K562 (cell line): ENCODE data around the gene MATCAP1. TPM values are rescaled to one million over a fixed set of nuclear protein-coding genes. Genes with fewer than 3 reads are reported as not detected.

Source experiments
- HNRNPH1 ChIP-seq: fragments of 200-400 bp; formaldehyde crosslinking; optimal IDR thresholded peaks from 2 replicates; pipeline ENCODE3; 2017; ENCODE audit warnings: low read depth, mild to moderate bottlenecking, low read length, moderate library complexity
- ZNF146 ChIP-seq: IDR thresholded peaks from one replicate; pipeline ENCODE4 v1.6.1; 2018; ENCODE audit warnings: missing compliant biosample characterization; ENCODE audit not compliant: unreplicated experiment
- ZNF217 ChIP-seq: sonication (generic); formaldehyde crosslinking; IDR thresholded peaks from 2 replicates; pipeline ENCODE4 v1.8.0; 2022; ENCODE audit warnings: mild to moderate bottlenecking, missing genetic modification reagents
- ZNF3 ChIP-seq: fragments of 250-450 bp; sonication (Bioruptor Pico); IDR thresholded peaks from 2 replicates; pipeline ENCODE4 v1.5.0; 2021; ENCODE audit warnings: mild to moderate bottlenecking, moderate library complexity
- polyA plus RNA-seq, 8 experiments: library from polyadenylated mRNA; depleted of rRNA in 4 of 8; stranded (reverse) in 5 of 8; unstranded in 3 of 8; fragments of >200 nt; fragmentation: Nextera tagmentation in 2 of 8; fragmentation: Illumina TruSeq in 1 of 8; extraction: Ambion mirVana in 2 of 8; extraction: Trizol in 1 of 8; gene quantifications; 2 replicates each; pipeline versions ENCODE4 v1.2.1 to v1.2.3, GENCODE V29; 2011 to 2014; ENCODE audit warnings: inconsistent platforms in 1 of 8, missing spikeins in 1 of 8
- total RNA-seq, 7 experiments: library from RNA; depleted of rRNA in 6 of 7; stranded (reverse); fragments of >200 nt in 6 of 7; fragmentation: Illumina TruSeq in 2 of 7; extraction: Trizol in 2 of 7; gene quantifications; 2 replicates each; pipeline versions ENCODE4 v1.2.1 to v1.2.3, GENCODE V29; 2011 to 2021; ENCODE audit warnings: low replicate concordance in 1 of 7
- TF ChIP-seq, protein P1 (sequence below), 2 experiments: IDR thresholded peaks in 1 of 2; conservative IDR thresholded peaks in 1 of 2; 2 replicates each; pipeline ENCODE4 v1.6.1; 2016; ENCODE audit warnings: low read depth in 2 of 2, mild to moderate bottlenecking in 1 of 2, missing compliant biosample characterization in 1 of 2, missing genetic modification characterization in 1 of 2, moderate library complexity in 1 of 2
- TF ChIP-seq, protein P2 (sequence below): fragments of 250-450 bp; sonication (Bioruptor Pico); IDR thresholded peaks from 2 replicates; pipeline ENCODE4 v1.5.0; 2020; ENCODE audit warnings: mild to moderate bottlenecking
- TF ChIP-seq, protein P3 (sequence below): sonication (generic); formaldehyde crosslinking; IDR thresholded peaks from 2 replicates; pipeline ENCODE4 v1.9.0; 2022; ENCODE audit warnings: mild to moderate bottlenecking, missing genetic modification reagents
- TF ChIP-seq, protein P4 (sequence below): fragments of 450-650 bp; IDR thresholded peaks from 2 replicates; pipeline ENCODE4 v1.6.1; 2016; ENCODE audit warnings: antibody characterized with exemption
- TF ChIP-seq, protein P5 (sequence below), 2 experiments: fragments of 450-650 bp; conservative IDR thresholded peaks; 2 replicates each; pipeline ENCODE4 v1.6.1; 2017; ENCODE audit warnings: mild to moderate bottlenecking in 2 of 2, moderate library complexity in 2 of 2

The MATCAP1 gene
- total and polyA plus RNA-seq, 9 of the 15 experiments (the other 6 are each of a cell fraction or from before 2014, with no cell fraction given), result 3.4 to 20.5 (median 10.3) TPM

DNA sequence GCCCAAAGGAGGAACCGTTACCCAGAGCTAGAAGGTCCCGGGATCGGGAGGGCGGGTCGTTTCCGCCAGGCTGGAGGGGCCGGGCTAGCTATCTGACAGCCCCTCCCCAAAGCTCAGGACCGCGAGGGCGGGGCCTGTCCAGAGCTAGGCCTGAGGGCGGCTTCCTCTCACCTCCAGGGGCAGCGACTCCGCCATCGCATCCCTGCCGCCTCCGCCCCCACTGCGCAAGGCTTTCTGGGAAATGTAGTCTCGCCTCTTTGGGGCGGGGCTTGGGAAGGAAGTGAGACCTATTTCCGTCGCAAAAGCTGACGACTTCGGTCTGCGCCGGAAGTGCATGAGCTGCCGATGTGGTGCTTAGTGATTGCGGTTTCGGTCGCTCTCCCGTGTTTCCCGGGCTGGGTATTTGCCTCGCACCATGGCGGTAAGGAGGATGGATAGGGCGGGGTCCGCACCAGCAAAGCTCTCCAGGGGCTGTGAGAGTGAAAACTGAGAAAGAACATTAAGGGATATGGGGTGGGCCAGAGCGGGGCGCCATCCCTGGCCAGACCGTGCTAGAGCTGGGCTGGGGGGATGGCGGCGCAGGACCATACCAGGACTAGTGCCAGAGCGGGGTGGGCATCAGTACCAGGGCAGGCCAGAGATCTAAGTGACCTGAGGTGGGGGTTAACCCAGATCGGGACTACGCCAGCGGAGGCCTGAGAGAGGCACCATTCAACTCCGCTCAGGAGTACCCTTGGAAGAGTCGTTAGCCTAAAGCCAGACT is 43.2 kb upstream of the MATCAP1 start, which contains the start of gene TMEM208 (continued):
- TF ChIP-seq, protein P1, sequence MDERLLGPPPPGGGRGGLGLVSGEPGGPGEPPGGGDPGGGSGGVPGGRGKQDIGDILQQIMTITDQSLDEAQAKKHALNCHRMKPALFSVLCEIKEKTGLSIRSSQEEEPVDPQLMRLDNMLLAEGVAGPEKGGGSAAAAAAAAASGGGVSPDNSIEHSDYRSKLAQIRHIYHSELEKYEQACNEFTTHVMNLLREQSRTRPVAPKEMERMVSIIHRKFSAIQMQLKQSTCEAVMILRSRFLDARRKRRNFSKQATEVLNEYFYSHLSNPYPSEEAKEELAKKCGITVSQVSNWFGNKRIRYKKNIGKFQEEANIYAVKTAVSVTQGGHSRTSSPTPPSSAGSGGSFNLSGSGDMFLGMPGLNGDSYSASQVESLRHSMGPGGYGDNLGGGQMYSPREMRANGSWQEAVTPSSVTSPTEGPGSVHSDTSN (CRISPR knock-in tag; IDR thresholded peaks at IDR 0.05; ENCODE audit: low read depth), result no peak
- TF ChIP-seq, protein P1 (tag; conservative IDR thresholded peaks at IDR 0.05; ENCODE audit: low read depth), result no peak
- TF ChIP-seq HNRNPH1 (no peak), ZNF217 (no peak), ZNF146 (CRISPR knock-in tag) (no peak), ZNF3 (CRISPR knock-in tag) (no peak)
- TF ChIP-seq, protein P2, sequence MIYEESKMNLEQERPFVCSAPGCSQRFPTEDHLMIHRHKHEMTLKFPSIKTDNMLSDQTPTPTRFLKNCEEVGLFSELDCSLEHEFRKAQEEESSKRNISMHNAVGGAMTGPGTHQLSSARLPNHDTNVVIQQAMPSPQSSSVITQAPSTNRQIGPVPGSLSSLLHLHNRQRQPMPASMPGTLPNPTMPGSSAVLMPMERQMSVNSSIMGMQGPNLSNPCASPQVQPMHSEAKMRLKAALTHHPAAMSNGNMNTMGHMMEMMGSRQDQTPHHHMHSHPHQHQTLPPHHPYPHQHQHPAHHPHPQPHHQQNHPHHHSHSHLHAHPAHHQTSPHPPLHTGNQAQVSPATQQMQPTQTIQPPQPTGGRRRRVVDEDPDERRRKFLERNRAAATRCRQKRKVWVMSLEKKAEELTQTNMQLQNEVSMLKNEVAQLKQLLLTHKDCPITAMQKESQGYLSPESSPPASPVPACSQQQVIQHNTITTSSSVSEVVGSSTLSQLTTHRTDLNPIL (CRISPR knock-in tag), result no peak
- TF ChIP-seq, protein P3, sequence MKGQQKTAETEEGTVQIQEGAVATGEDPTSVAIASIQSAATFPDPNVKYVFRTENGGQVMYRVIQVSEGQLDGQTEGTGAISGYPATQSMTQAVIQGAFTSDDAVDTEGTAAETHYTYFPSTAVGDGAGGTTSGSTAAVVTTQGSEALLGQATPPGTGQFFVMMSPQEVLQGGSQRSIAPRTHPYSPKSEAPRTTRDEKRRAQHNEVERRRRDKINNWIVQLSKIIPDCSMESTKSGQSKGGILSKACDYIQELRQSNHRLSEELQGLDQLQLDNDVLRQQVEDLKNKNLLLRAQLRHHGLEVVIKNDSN (CRISPR knock-in tag), result no peak
- TF ChIP-seq, protein P4, sequence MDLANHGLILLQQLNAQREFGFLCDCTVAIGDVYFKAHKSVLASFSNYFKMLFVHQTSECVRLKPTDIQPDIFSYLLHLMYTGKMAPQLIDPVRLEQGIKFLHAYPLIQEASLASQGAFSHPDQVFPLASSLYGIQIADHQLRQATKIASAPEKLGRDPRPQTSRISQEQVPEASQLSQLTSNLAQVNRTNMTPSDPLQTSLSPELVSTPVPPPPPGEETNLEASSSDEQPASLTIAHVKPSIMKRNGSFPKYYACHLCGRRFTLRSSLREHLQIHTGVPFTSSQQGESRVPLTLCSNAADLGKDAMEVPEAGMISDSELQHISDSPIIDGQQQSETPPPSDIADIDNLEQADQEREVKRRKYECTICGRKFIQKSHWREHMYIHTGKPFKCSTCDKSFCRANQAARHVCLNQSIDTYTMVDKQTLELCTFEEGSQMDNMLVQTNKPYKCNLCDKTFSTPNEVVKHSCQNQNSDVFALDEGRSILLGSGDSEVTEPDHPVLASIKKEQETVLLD, result 0 out of 2 replicates have a peak, but pooled peaks have one; percentile 33
- TF ChIP-seq, protein P5, sequence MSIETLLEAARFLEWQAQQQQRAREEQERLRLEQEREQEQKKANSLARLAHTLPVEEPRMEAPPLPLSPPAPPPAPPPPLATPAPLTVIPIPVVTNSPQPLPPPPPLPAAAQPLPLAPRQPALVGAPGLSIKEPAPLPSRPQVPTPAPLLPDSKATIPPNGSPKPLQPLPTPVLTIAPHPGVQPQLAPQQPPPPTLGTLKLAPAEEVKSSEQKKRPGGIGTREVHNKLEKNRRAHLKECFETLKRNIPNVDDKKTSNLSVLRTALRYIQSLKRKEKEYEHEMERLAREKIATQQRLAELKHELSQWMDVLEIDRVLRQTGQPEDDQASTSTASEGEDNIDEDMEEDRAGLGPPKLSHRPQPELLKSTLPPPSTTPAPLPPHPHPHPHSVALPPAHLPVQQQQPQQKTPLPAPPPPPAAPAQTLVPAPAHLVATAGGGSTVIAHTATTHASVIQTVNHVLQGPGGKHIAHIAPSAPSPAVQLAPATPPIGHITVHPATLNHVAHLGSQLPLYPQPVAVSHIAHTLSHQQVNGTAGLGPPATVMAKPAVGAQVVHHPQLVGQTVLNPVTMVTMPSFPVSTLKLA (conservative IDR thresholded peaks at IDR 0.05), result peak; percentile 86 to 96
